HEK293 (cell line): Measurements from ENCODE around the gene MAP3K14.

Experiments
- CTCF ChIA-PET: fragments of 350-600 bp; formaldehyde crosslinking; extraction: SDS; loops from one replicate; lab custom pipeline; 2021; ENCODE audit warnings: antibody characterized with exemption; lab: Yijun Ruan, JAX
- POLR2A ChIA-PET: fragments of 300-600 bp; formaldehyde crosslinking; extraction: SDS; loops from one replicate; lab custom pipeline; 2020; ENCODE audit warnings: antibody characterized with exemption, inconsistent platforms; lab: Yijun Ruan, JAX
- H3K27ac ChIP-seq: fragments of 200-500 bp; sonication (Bioruptor generic); 2 replicates; pipeline ENCODE4 v1.5.1; 2014; ENCODE audit warnings: low read depth, low read length, control low read depth, inconsistent platforms; ENCODE audit errors: extremely low read depth
- H3K36me3 ChIP-seq, 2 experiments: fragments of 200-500 bp in 1 of 2; sonication (Bioruptor generic) in 1 of 2; 1 replicate in 1 of 2; 2 replicates in 1 of 2; pipeline ENCODE4 v1.5.1; 2014 to 2017; ENCODE audit warnings: inconsistent platforms in 2 of 2, low read length in 2 of 2; ENCODE audit not compliant: control insufficient read depth in 2 of 2, insufficient read depth in 1 of 2
- H3K4me1 ChIP-seq: fragments of 200-500 bp; sonication (Bioruptor generic); 2 replicates; pipeline ENCODE4 v1.5.1; 2014; ENCODE audit warnings: mild to moderate bottlenecking, low read length, inconsistent platforms; ENCODE audit not compliant: control insufficient read depth, insufficient read depth
- H3K4me3 ChIP-seq: 2 replicates; pipeline ENCODE4 v1.5.1; 2011; ENCODE audit warnings: low read depth, mild to moderate bottlenecking, control low read depth, low read length, moderate library complexity
- H3K9me3 ChIP-seq: fragments of 200-500 bp; sonication (Bioruptor generic); 2 replicates; pipeline ENCODE4 v1.5.1; 2014; ENCODE audit warnings: low read depth, low read length, inconsistent platforms; ENCODE audit not compliant: control insufficient read depth, insufficient read depth
- BCL11A ChIP-seq: fragments of 450-650 bp; formaldehyde crosslinking; IDR thresholded peaks from 2 replicates; pipeline ENCODE4 v1.5.1; 2016; ENCODE audit warnings: low read depth, missing biosample characterization, missing genetic modification characterization
- GLIS1 ChIP-seq: fragments of 450-650 bp; formaldehyde crosslinking; IDR thresholded peaks from 2 replicates; pipeline ENCODE4 v1.5.1; 2016; ENCODE audit warnings: missing biosample characterization, missing genetic modification characterization
- HOXD13 ChIP-seq: sonication (generic); formaldehyde crosslinking; IDR thresholded peaks from 2 replicates; pipeline ENCODE4 v1.8.0; 2022; ENCODE audit warnings: missing genetic modification reagents, borderline replicate concordance
- KLF8 ChIP-seq: fragments of 450-650 bp; formaldehyde crosslinking; IDR thresholded peaks from 2 replicates; pipeline ENCODE4 v1.5.1; 2016; ENCODE audit warnings: missing biosample characterization, missing genetic modification characterization
- SP2 ChIP-seq: fragments of 450-650 bp; formaldehyde crosslinking; IDR thresholded peaks from 2 replicates; pipeline ENCODE4 v1.5.1; 2016; ENCODE audit warnings: missing biosample characterization, missing genetic modification characterization
- TRIM28 ChIP-seq: IDR thresholded peaks from 2 replicates; pipeline ENCODE4 v1.6.1; 2011; ENCODE audit warnings: low read length, control low read depth, borderline replicate concordance
- YY2 ChIP-seq: fragments of 450-650 bp; formaldehyde crosslinking; IDR thresholded peaks from 2 replicates; pipeline ENCODE4 v1.5.1; 2016; ENCODE audit warnings: missing biosample characterization, missing genetic modification characterization
- ZFP37 ChIP-seq: fragments of 450-650 bp; formaldehyde crosslinking; IDR thresholded peaks from 2 replicates; pipeline ENCODE4 v1.5.1; 2016; ENCODE audit warnings: missing biosample characterization, missing genetic modification characterization
- ZIC2 ChIP-seq: fragments of 450-650 bp; formaldehyde crosslinking; IDR thresholded peaks from 2 replicates; pipeline ENCODE4 v1.5.1; 2016; ENCODE audit warnings: missing biosample characterization, missing genetic modification characterization
- ZNF146 ChIP-seq: fragments of 450-650 bp; formaldehyde crosslinking; IDR thresholded peaks from 2 replicates; pipeline ENCODE4 v1.5.1; 2016; ENCODE audit warnings: missing biosample characterization, missing genetic modification characterization
- ZNF16 ChIP-seq: fragments of 450-650 bp; formaldehyde crosslinking; IDR thresholded peaks from 2 replicates; pipeline ENCODE4 v1.5.1; 2016; ENCODE audit warnings: low read depth, missing biosample characterization, missing genetic modification characterization
- ZNF169 ChIP-seq: fragments of 450-650 bp; formaldehyde crosslinking; IDR thresholded peaks from 2 replicates; pipeline ENCODE4 v1.5.1; 2016; ENCODE audit warnings: missing biosample characterization, missing genetic modification characterization
- ZNF223 ChIP-seq: fragments of 450-650 bp; formaldehyde crosslinking; IDR thresholded peaks from 2 replicates; pipeline ENCODE4 v1.5.1; 2016; ENCODE audit warnings: missing biosample characterization, missing genetic modification characterization
- ZNF311 ChIP-seq: fragments of 450-650 bp; formaldehyde crosslinking; IDR thresholded peaks from 2 replicates; pipeline ENCODE4 v1.5.1; 2017; ENCODE audit warnings: missing biosample characterization, missing genetic modification characterization, borderline replicate concordance
- ZNF37A ChIP-seq: fragments of 450-650 bp; IDR thresholded peaks from 2 replicates; pipeline ENCODE4 v1.5.1; 2018; ENCODE audit warnings: missing biosample characterization, missing genetic modification characterization
- ZNF48 ChIP-seq: fragments of 450-650 bp; formaldehyde crosslinking; IDR thresholded peaks from 2 replicates; pipeline ENCODE4 v1.5.1; 2016; ENCODE audit warnings: missing biosample characterization, missing genetic modification characterization
- ZNF510 ChIP-seq: fragments of 450-650 bp; formaldehyde crosslinking; IDR thresholded peaks from 2 replicates; pipeline ENCODE4 v1.5.1; 2018; ENCODE audit warnings: mild to moderate bottlenecking, missing genetic modification characterization, missing biosample characterization; ENCODE audit not compliant: insufficient replicate concordance
- ZNF529 ChIP-seq: fragments of 450-650 bp; formaldehyde crosslinking; IDR thresholded peaks from 2 replicates; pipeline ENCODE4 v1.5.1; 2017; ENCODE audit warnings: missing genetic modification characterization, missing biosample characterization; ENCODE audit not compliant: insufficient replicate concordance
- ZNF530 ChIP-seq: fragments of 450-650 bp; formaldehyde crosslinking; IDR thresholded peaks from 2 replicates; pipeline ENCODE4 v1.5.1; 2016; ENCODE audit warnings: low read depth, missing biosample characterization, missing genetic modification characterization
- ZNF549 ChIP-seq: fragments of 450-650 bp; IDR thresholded peaks from 2 replicates; pipeline ENCODE4 v1.5.1; 2018; ENCODE audit warnings: missing biosample characterization, missing genetic modification characterization, mild to moderate bottlenecking, inconsistent platforms, moderate library complexity
- ZNF596 ChIP-seq: fragments of 450-650 bp; IDR thresholded peaks from 2 replicates; pipeline ENCODE4 v1.5.0; 2018; ENCODE audit warnings: missing biosample characterization, mild to moderate bottlenecking, missing genetic modification characterization, moderate library complexity
- ZNF623 ChIP-seq: fragments of 450-650 bp; formaldehyde crosslinking; IDR thresholded peaks from 2 replicates; pipeline ENCODE4 v1.5.1; 2016; ENCODE audit warnings: missing biosample characterization, missing genetic modification characterization
- ZNF664 ChIP-seq: fragments of 450-650 bp; formaldehyde crosslinking; IDR thresholded peaks from 2 replicates; pipeline ENCODE4 v1.5.1; 2016; ENCODE audit warnings: missing biosample characterization, missing genetic modification characterization
- ZNF747 ChIP-seq: fragments of 450-650 bp; formaldehyde crosslinking; IDR thresholded peaks from 2 replicates; pipeline ENCODE4 v1.5.1; 2016; ENCODE audit warnings: missing biosample characterization, missing genetic modification characterization
- ZNF785 ChIP-seq: fragments of 450-650 bp; formaldehyde crosslinking; IDR thresholded peaks from 2 replicates; pipeline ENCODE4 v1.5.1; 2016; ENCODE audit warnings: missing biosample characterization, missing genetic modification characterization
- TF ChIP-seq, protein P1 (sequence below): fragments of 450-650 bp; formaldehyde crosslinking; IDR thresholded peaks from 2 replicates; pipeline ENCODE4 v1.5.1; 2016; ENCODE audit warnings: missing biosample characterization, missing genetic modification characterization
- TF ChIP-seq, protein P2 (sequence below): fragments of 450-650 bp; formaldehyde crosslinking; IDR thresholded peaks from 2 replicates; pipeline ENCODE4 v1.5.1; 2016; ENCODE audit warnings: missing biosample characterization, missing genetic modification characterization
- TF ChIP-seq, protein P3 (sequence below): fragments of 450-650 bp; formaldehyde crosslinking; IDR thresholded peaks from 2 replicates; pipeline ENCODE4 v1.5.1; 2016; ENCODE audit warnings: missing biosample characterization, missing genetic modification characterization, borderline replicate concordance
- TF ChIP-seq, protein P4 (sequence below): fragments of 450-650 bp; formaldehyde crosslinking; IDR thresholded peaks from 2 replicates; pipeline ENCODE4 v1.5.1; 2017; ENCODE audit warnings: missing biosample characterization, mild to moderate bottlenecking, missing genetic modification characterization, moderate library complexity
- TF ChIP-seq, protein P5 (sequence below): fragments of 450-650 bp; formaldehyde crosslinking; IDR thresholded peaks from 2 replicates; pipeline ENCODE4 v1.5.1; 2016; ENCODE audit warnings: missing biosample characterization, missing genetic modification characterization

MAP3K14 gene

DNA sequence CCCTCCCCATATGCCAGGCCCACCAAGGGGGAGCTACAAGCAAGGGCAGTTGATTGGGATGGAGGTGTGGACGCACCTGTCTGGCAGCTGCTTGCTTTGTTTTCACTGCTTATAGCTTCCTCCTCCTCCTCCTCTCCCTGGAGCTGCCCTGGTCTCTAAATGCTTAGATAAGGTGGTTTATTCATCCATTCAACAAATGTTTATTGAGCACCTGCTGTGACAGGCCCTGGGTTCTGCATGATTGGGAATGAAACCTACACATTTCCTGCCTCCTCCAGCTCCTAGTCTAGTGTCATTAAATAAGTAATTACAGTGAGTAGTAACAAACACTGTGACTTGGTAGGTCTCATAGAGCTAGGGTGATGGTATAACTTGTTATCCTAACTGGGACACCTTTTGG lies 17.4 kb upstream of the MAP3K14 start:
- no peak overlapping the region for H3K4me3 ChIP-seq
- ChIA-PET POLR2A (interaction anchor here (1.4 to 2.3 kb wide), 2 partner anchors 13 to 17 kb away, joined by 4 to 9 read pairs; partner anchors contain the start of gene MAP3K14), CTCF (interaction anchor here (0.8 to 2.6 kb wide), 4 partner anchors 11 to 57 kb away, joined by 3 to 8 read pairs (median 5); partner anchors contain the start of gene MAP3K14)
- H3K36me3 ChIP-seq, result no peaks in the 10 kb centered on the region
- H3K9me3 ChIP-seq, result no peaks in the 10 kb centered on the region
- H3K27ac ChIP-seq, result peak overlapping the region; percentile 20; the same call in 1 of the 2 replicates
- peaks cover 18% of the 10 kb centered on the region for H3K4me1 ChIP-seq
- TF ChIP-seq ZIC2 (tag by site-specific recombination) (peak; percentile 70), KLF8 (tag by site-specific recombination) (no peak), ZNF664 (tag by site-specific recombination) (peak; percentile 90; the same call in 1 of the 2 replicates), GLIS1 (tag by site-specific recombination) (peak; percentile 68; the same call in 1 of the 2 replicates), YY2 (tag by site-specific recombination) (no peak), HOXD13 (CRISPR knock-in tag) (no peak), ZFP37 (tag by site-specific recombination) (no peak), ZNF529 (tag by site-specific recombination) (no peak), ZNF596 (tag by site-specific recombination) (no peak), ZNF223 (tag by site-specific recombination) (no peak), SP2 (tag by site-specific recombination) (no peak), ZNF510 (tag by site-specific recombination) (no peak), ZNF16 (no peak), ZNF311 (tag by site-specific recombination) (no peak), BCL11A (tag by site-specific recombination) (no peak), ZNF747 (tag by site-specific recombination) (no peak), ZNF146 (tag by site-specific recombination) (no peak), ZNF785 (tag by site-specific recombination) (no peak), ZNF530 (tag by site-specific recombination) (no peak), ZNF549 (tag by site-specific recombination) (no peak), ZNF169 (tag by site-specific recombination) (no peak), ZNF37A (no peak), ZNF623 (no peak), TRIM28 (peak; percentile 86), ZNF48 (no peak)
- TF ChIP-seq, protein P1, sequence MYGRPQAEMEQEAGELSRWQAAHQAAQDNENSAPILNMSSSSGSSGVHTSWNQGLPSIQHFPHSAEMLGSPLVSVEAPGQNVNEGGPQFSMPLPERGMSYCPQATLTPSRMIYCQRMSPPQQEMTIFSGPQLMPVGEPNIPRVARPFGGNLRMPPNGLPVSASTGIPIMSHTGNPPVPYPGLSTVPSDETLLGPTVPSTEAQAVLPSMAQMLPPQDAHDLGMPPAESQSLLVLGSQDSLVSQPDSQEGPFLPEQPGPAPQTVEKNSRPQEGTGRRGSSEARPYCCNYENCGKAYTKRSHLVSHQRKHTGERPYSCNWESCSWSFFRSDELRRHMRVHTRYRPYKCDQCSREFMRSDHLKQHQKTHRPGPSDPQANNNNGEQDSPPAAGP (tag by site-specific recombination), result no peak
- TF ChIP-seq, protein P2, sequence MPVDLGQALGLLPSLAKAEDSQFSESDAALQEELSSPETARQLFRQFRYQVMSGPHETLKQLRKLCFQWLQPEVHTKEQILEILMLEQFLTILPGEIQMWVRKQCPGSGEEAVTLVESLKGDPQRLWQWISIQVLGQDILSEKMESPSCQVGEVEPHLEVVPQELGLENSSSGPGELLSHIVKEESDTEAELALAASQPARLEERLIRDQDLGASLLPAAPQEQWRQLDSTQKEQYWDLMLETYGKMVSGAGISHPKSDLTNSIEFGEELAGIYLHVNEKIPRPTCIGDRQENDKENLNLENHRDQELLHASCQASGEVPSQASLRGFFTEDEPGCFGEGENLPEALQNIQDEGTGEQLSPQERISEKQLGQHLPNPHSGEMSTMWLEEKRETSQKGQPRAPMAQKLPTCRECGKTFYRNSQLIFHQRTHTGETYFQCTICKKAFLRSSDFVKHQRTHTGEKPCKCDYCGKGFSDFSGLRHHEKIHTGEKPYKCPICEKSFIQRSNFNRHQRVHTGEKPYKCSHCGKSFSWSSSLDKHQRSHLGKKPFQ (tag by site-specific recombination), result no peak
- TF ChIP-seq, protein P3, sequence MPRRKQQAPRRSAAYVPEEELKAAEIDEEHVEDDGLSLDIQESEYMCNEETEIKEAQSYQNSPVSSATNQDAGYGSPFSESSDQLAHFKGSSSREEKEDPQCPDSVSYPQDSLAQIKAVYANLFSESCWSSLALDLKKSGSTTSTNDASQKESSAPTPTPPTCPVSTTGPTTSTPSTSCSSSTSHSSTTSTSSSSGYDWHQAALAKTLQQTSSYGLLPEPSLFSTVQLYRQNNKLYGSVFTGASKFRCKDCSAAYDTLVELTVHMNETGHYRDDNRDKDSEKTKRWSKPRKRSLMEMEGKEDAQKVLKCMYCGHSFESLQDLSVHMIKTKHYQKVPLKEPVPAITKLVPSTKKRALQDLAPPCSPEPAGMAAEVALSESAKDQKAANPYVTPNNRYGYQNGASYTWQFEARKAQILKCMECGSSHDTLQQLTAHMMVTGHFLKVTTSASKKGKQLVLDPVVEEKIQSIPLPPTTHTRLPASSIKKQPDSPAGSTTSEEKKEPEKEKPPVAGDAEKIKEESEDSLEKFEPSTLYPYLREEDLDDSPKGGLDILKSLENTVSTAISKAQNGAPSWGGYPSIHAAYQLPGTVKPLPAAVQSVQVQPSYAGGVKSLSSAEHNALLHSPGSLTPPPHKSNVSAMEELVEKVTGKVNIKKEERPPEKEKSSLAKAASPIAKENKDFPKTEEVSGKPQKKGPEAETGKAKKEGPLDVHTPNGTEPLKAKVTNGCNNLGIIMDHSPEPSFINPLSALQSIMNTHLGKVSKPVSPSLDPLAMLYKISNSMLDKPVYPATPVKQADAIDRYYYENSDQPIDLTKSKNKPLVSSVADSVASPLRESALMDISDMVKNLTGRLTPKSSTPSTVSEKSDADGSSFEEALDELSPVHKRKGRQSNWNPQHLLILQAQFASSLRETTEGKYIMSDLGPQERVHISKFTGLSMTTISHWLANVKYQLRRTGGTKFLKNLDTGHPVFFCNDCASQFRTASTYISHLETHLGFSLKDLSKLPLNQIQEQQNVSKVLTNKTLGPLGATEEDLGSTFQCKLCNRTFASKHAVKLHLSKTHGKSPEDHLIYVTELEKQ (tag by site-specific recombination), result peak; percentile 39; the same call in 1 of the 2 replicates
- TF ChIP-seq, protein P4, sequence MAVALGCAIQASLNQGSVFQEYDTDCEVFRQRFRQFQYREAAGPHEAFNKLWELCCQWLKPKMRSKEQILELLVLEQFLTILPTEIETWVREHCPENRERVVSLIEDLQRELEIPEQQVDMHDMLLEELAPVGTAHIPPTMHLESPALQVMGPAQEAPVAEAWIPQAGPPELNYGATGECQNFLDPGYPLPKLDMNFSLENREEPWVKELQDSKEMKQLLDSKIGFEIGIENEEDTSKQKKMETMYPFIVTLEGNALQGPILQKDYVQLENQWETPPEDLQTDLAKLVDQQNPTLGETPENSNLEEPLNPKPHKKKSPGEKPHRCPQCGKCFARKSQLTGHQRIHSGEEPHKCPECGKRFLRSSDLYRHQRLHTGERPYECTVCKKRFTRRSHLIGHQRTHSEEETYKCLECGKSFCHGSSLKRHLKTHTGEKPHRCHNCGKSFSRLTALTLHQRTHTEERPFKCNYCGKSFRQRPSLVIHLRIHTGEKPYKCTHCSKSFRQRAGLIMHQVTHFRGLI (tag by site-specific recombination), result no peak
- TF ChIP-seq, protein P5, sequence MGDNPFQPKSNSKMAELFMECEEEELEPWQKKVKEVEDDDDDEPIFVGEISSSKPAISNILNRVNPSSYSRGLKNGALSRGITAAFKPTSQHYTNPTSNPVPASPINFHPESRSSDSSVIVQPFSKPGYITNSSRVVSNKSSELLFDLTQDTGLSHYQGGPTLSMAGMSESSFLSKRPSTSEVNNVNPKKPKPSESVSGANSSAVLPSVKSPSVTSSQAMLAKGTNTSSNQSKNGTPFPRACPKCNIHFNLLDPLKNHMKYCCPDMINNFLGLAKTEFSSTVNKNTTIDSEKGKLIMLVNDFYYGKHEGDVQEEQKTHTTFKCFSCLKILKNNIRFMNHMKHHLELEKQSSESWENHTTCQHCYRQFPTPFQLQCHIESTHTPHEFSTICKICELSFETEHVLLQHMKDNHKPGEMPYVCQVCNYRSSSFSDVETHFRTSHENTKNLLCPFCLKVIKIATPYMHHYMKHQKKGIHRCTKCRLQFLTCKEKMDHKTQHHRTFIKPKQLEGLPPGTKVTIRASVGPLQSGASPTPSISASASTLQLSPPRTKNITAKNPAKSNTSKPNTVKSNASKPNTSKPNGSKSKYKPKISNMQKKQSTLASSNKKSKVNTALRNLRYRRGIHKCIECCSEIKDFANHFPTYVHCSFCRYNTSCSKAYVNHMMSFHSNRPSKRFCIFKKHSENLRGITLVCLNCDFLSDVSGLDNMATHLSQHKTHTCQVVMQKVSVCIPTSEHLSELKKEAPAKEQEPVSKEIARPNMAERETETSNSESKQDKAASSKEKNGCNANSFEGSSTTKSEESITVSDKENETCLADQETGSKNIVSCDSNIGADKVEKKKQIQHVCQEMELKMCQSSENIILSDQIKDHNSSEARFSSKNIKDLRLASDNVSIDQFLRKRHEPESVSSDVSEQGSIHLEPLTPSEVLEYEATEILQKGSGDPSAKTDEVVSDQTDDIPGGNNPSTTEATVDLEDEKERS (tag by site-specific recombination), result no peak
